ENCODE measurements around the gene ARHGAP21. TPM values are rescaled to one million over a fixed set of nuclear protein-coding genes. Genes with fewer than 3 reads are reported as not detected.

Gene ARHGAP21
- total and polyA plus RNA-seq, 9 of the 15 experiments (the other 6 are each of a cell fraction or from before 2014, with no cell fraction given) = 13.6 to 145 (median 60.8) TPM

- TF ChIP-seq ZNF23 (CRISPR knock-in tag; IDR thresholded peaks at IDR 0.05) (no peak), MBD1 (CRISPR knock-in tag; IDR thresholded peaks at IDR 0.05) (no peak), ELF2 (CRISPR knock-in tag; IDR thresholded peaks at IDR 0.05) (no peak), ZNF280B (CRISPR knock-in tag; IDR thresholded peaks at IDR 0.05) (no peak), ATF2 (CRISPR knock-in tag; IDR thresholded peaks at IDR 0.05) (no peak), SIN3A (IDR thresholded peaks at IDR 0.05; ENCODE audit: borderline replicate concordance in 2 of 2, control insufficient read depth in 1 of 2, low read depth in 2 of 2, low read length in 2 of 2) (no peak), MXD1 (CRISPR knock-in tag; IDR thresholded peaks at IDR 0.05; ENCODE audit: borderline replicate concordance, poor library complexity, severe bottlenecking) (no peak)
Observed at GRCh38 chr10:24762966-24763623, 39.4 kb upstream of the ARHGAP21 start (continued).
